Right renal pelvis (tissue), 4 donors: ENCODE measurements around the gene IL10. TPM values are rescaled to one million over a fixed set of nuclear protein-coding genes. Genes with fewer than 3 reads are reported as not detected.

Source experiments
- DNase-seq, 4 donors: peaks; one replicate each; pipeline ENCODE4 v3.0.0-alpha.2; 2013; ENCODE audit warnings: low read depth in 4 of 4, low spot score in 3 of 4, missing footprints in 1 of 4
- polyA plus RNA-seq, 4 donors: library from polyadenylated mRNA; unstranded; fragments of 120-200 nt; gene quantifications; one replicate each; pipeline ENCODE4 v1.2.1, GENCODE V29; 2013; ENCODE audit not compliant: insufficient read length in 4 of 4

Gene IL10
- polyA plus RNA-seq, 4 donors, result 0.21 to 0.74 (median 0.58) TPM

DNA sequence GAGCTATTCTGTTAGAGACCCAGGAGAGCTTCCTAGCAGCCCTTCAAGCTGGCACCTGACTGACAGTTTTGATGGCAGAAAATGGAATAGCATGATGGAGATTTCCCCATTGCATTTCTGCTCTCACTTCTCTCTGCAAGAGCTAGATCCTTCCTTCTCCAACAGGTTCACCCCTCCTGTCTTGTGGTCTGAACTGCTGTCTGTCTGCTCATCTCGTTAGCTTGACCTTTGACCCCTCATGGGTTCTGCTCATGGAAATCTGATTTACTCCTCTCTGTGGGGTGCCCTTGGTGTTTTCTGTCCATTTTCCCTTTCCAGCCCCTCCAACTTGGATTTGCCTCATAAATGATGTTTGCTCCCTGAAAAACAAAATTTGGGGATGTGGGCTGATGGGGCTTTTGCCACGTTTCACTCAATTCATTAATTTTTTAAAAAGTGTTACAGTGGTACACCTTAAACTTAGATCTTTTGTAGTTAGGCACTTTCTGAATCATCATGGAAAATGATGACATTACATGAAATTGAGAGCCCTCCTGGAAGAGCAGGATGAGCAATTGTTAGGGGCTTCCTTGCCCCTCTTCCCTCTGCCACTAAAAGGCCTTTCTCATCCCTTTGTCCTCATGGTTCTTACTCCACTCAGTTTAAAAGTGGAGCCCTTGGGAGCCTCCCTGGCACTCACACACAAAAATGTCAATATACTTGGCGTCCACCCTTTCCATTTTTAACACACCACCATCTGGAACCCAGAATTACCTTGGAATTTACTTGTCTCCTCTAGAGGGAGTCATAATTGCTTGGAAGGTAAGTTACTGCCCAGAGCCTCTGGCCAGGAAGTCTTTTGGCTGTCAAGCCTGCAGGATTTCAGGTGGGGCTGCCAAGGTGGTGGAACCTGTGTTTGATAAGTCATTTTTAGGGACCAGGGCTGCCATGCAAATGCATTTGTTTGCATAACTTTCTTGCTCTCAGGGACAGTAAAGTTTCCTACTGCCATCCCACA is 33.6 kb downstream of the IL10 start:
- no peak for DNase-seq

DNA sequence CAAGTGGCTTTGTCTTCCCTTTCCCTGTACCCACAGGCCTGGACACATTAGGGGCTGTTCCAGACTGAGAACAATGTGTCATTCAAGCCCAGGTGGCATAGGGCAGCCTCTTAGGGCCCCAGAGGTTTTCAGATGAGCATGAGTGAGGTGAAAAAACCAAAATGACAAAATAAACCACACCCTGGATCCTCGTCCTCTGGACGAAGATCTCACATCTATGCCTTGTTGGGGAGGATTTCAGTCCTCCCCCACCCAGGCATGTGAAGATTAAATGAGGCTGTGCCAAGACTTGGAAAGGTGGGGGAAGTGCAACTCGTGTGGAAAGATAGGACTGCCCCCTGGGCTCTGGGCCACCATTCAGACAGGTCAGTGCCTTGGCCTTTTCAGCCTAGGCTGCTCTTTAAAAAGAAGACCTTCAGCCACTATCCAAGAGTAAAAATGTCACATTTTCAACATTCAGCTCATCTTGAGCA is 34.5 kb downstream of the IL10 start:
- DNase-seq, result no peak

DNA sequence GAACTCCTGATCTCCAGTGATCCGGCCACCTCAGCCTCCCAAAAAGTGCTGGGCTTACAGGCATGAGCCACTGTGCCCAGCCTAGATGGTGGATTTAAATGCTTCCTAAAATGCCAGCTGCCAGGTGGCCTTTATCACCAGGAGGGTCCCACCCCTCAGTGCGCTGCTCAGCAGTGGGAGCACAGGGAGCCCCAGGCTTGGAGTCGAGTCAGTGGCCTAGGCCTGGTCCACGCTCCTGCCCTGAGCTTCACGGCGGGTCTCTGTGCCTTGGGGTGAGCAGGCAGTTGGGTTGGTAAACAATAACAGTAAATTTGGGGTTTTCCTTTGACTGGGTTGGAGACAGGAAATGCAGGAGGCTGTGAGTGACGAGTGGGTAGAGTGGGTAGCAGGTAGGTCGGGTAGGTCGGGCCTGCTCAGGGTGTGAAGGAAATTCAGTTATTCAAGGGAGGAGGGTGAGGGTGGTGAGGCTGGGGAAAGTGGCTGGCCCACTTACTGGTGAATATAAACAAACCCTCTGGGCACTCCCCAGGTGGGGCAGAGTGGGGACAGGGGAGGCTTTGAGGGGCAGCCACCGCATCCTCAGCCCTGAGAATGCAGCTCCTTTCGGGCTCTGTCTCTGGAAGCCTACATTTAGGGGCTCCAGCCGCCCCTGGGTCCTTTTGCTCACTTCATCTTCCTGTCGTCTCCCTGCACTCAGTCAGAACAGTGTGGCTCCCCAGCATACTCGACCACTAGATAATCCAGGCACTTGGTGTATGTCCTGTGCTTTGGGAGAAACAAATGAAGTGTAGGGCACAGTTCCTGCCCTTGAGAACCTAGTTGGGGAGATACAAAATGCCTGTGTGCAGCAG is 35.2 kb downstream of the IL10 start:
- DNase-seq, result no peak

DNA sequence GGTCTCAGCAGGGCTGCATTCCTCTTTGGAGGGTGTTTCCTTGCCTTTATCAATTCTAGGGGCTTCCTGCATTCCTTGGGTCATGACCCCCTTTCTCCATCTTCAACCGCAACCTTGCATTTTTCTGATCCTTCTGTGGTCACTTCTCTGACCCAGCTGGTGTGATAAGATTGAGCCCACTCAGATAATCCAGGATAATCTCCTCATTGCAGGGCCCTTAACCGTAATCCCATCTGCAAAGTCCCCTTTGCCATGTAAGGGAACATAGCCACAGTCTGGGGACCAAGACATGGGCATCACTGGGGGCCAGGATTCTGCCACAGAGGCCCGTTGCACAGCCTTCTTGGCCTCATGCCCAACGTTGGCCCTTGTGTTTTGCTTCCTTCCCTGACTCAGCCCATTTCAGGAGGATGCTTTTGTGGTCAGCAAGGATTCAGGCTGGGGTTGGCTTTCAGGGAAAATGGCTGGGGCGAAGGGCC is 36.7 kb downstream of the IL10 start:
- DNase-seq, result no peak

DNA sequence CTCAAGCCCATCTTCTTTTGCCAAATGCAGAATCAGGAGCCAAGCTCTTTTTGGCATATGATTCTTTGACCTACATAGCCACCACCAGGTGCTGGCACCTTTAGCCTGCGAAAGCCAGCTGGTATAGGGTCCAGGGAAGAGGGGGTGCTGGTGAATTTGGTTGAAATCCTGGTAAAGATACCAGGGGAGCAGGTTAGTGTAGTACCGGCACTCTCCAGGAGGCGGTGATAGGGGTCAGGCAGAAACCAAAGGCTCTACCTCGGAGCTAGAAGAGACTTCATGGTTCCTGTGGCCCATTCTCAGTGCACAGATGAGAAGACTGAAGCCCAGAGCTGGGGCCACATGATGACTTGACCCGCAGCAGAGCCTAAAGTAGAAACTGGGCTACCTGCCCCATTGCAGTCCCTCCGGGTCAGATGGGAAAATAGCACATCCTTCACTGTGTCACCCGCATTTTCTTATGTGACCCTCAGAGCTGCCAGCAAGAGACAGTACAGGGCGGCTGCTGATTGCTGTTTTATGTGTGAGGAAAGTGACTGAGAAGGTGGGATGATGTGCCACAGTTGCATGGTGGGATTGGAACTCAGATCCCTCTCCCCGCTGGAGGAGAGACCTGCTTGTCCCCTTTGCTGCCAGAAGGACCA is 37.7 kb downstream of the IL10 start:
- DNase-seq, result no peak

DNA sequence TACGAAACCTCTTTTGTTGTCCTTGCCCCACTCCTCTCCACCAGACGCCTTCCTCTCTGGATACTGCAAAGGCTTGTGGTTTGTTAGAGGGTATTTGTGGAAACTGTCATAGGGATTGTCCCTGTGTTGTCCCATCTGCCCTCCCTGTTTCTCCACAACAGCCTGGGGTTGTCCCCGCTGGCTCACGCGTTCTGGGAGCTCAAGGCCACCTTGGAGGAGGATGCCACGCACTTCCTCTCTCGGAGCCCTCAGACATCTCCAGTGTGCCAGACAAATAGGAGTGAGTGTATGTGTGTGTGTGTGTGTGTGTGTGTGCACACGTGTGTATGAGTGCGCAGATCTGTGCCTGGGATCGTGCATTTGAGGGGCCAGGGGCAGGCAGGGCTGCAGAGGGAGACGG is 39.3 kb downstream of the IL10 start:
- DNase-seq, result no peak

DNA sequence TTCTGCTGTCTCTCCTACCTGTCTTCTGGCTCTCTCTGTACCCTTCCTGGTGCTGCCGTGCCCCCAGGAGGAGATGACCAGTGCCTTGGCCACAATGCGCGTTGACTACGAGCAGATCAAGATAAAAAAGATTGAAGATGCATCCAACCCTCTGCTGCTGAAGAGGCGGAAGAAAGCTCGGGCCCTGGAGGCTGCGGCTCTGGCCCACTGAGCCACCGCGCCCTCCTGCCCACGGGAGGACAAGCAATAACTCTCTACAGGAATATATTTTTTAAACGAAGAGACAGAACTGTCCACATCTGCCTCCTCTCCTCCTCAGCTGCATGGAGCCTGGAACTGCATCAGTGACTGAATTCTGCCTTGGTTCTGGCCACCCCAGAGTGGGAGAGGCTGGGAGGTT is 39.8 kb downstream of the IL10 start:
- DNase-seq, result no peak

DNA sequence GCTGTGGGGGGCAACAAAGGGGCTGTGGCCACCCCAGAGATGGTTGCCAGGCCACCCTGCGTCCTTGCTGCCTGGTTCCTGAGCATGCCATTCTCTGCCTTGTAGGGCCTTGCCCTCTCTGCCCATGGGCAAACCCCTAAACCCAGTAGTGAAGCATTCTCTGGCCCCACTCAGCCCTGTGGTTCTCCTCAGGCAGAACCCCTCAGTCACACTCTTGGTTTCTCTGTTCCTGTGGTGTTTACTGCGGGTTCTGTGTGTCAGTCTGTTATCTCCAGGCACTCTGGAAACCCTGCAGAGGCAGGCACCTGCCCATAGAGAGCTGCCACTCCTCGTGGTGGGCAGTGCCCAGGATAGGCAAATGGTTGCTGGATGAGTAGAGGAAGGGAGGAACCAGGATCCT is 42.8 kb downstream of the IL10 start:
- DNase-seq, result no peak

DNA sequence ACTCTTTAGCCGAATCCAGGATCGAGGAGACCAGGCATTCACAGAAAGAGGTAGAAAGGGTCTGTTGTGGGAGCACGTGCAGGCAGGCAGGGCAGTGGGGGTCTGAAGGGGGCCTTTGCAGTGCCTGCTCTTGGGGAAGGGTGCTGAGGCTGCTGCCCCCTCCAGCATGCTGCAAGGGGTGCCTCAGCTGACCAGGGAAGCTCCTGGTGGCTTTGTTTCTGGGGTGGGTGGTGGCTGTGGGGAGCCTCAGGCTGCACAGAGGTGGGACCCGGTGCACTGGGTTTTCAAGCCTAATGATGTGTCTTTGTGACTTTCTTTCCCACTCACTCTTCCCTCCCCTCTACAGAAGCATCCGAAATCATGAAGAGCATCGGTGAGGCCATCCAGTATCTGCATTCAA is 43.2 kb downstream of the IL10 start:
- no peak for DNase-seq

DNA sequence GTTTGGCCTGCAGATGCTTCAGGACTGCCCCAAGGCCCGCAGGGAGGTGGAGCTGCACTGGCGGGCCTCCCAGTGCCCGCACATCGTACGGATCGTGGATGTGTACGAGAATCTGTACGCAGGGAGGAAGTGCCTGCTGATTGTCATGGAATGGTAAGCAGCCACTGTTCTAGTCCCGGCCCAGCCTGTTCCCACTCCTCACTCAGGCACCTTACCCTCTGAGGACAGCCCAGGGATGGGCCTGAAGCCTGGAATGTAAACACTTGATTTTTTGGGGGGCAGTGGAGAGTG is 43.7 kb downstream of the IL10 start:
- no peak for DNase-seq

DNA sequence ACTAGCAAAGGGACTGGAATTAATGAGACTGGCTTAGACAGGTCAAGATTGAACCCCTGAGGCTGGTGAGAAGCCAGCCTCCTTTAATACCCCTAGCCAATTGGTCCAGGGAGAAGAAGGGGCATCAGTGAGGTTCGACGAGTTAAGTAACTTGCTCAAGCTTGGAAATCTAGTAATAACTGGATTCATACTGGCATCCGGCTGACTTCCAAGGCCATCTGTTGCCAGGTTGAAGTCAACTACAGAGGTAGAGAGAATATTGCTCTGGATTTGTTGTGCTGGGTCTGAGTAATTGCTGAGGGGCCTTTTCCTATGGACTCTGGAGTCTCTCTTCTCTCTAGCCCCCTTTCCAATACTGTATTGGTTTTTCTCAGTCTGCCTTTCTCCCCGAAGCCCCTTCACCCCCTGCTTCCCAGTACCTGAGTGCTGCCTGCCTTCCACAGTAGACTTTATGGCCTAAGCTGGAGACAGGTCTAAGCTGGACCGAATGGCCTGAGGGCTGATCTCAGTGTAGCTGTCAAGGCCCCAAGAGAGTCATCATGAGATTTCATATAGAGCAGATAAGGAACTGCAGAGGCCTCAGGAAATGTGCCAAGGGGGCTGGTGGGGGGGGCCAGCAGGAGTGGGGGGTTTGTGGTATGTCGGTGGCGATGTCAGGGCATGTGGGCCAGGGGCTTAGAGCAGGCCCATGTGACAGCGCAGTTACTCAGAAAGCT is 44.2 kb downstream of the IL10 start:
- no peak for DNase-seq

DNA sequence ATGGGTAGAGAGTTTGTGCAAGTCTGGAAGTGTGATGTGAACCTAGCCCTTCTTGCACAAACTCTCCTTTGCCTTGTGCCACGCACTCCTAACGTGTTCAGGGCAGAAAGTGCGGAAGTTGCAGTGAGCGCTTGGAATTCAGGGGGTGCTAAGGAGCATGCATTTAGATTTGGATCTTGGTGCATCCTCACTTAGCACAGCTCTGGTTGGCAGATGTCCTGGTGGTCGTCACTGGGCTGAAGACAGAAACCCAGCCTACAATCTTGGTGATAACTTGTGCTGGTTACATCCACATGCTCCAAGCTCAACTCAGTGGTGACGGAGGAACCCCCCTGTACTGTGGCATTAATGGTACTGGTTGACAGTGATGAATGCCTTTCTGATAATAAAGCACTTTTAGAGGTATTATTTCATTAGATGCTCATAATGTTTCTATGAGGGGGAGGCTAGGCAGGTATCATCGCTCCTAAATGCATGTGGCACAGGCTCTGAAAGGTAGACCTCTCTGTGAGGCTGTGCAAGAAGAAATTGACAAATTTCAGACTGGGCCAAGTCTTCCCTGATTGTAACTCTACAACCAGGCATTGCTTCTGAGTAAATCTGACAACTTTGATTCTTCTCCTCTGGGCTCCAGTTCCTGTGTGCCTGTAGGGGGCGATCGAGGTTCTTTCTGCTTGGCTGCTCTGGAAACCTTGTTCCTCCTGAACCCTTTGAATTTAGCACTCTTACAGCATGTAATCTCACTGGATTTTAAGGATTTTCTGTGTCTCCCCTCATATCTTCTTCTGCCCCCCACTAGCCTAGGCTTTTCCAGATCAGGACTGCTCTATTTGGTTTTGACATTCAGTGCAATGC is 47.0 kb downstream of the IL10 start:
- DNase-seq, result peak in 1 of 4 donors; percentile 43

DNA sequence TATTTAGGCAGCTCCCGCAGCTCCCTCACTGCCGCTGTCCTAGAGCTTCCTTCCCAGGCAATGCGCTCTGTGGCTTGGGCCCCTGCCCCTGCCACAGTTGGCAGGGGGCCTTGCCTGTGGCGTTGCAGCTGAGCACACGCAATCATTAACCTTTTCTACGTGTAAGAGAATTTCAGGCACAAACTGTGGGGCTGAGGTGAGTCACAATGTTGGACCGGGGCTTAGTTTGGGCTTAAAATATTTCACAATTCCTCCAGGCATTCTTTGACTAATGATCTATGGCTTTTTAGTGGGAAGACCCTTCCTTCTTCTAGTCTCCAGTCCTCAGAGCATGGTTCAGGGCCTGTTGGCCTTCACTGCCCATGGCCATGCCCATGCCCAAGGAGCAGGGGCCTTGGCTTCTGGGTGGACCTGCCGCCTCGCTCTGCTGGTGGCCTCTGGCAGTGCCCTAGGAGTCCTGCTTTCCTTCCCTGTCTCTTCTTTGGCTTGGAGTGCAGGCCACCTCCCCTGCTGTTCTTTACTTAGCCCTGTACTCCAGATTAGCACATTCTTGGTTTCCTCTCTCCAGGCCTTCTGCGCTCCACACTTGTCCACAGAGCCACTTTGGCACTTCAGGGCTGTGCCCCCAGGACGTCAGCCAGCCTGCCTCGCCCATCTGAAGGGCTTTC is 48.4 kb downstream of the IL10 start:
- no peak for DNase-seq

DNA sequence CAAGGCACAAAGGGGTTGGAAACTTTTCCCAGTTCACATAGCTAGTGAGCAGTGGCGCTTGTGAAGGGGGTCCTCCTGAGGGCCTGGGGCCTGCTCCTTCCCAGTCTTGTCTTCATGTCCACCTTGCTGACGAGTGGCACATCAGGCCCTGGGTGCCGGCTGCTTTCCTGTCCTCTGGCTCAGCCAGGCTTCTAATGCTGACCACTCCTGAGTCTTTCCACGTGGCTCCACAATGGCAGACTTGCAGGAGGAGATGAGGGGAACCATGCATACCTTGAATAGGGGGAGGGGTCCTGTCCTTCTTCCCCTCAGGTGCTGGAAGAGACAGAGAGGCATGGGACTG is 48.9 kb downstream of the IL10 start:
- DNase-seq, result no peak

DNA sequence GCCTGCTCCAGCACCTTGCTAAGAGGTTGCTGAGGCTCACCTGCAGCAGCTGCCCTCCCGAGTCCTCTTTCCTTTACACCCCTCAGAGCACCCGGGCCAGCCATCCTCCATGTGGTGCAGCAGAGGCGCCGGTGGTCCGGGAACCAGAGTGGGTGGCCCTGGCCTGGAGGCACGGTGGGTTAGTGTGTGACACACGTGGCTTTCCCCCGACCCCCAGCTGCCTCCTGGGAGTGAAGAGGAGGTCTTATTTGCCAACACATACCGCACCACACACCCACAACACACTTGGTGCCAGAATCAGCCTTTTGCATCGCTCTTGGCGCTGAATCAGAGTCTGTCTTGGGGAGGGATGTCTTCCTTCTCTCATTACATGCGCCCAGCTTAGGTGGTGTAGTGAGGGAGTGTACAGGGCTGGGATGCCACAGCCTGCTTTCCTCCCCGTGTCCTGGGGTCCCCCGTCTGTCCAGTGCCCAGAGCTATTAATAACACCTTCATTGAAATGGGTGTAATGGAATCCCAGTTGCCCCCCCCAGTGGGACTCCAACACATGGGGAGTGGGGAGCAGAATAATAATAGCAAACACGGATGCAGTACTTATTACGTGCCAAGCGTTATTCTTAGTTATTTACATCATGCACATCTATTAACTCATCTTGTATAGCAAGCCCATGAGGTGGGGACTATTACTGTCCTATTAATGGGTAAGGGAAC is 49.4 kb downstream of the IL10 start:
- no peak for DNase-seq

DNA sequence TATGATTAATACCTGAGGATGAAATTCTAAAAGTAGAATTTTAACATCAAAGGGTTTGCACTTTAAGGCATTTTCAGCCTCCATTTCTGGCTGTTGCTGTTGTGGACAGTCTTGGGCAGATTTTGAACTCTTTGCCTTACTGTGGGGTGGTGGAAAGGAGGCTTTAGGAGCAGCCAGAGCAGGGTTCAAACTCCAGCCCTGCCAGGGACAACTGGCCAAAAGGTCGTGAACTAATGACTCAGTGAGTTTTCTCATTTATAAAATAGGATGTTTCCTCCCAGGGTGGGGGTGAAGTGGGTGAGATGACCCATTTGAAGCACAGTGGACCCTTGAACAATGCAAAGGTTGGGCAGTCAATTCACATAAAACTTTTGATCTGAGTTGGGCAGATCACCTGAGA is 50.8 kb downstream of the IL10 start:
- DNase-seq, result no peak

DNA sequence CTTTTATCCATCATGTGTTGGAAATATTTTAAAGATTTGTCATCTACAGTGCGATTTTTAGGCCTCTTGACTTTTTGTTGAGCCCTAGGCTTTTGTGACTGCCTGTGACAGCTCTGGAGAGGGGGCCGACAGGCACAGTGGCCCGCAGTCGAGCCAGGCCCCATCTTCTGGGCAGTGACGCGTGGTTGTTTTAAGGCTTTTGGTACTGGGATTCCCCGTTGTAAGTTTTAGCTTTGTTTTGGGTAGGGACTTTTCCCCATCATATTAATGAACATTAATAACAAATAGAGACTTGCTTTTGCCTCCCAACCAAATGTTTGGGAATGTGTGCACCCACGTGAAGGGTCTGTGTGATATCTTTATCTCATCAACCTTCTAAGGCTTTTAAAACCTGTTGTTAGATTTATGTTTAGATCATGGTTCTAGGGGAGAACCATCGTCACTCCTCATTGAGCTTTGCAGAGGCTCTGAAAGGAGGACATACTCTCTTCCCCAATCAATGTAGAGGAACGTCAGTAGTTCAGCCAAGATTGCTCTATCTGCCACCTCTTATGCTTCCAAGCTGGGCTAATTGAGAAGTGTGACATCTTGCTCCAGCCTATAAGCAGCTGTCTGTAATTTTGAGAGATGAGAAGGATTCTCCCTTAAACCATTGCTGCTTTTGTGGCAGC is 53.0 kb downstream of the IL10 start:
- no peak for DNase-seq

DNA sequence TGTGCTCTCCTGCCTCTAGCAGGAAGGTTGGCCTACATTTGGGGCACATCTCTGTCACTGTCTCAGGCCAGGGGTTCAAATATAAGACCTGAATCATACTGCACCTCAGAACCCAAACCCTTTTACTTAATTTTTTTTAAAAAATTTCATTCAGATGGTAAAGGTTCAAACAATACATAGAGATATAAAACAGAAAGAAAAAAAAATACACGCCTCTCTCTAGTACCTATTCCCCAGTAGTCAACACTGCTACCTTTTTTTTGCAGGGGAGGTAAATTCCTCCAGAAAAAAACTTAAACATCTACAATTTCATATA is 54.7 kb downstream of the IL10 start:
- DNase-seq, result no peak
